ENCODE data around the gene TMEM97.

The TMEM97 gene

DNA sequence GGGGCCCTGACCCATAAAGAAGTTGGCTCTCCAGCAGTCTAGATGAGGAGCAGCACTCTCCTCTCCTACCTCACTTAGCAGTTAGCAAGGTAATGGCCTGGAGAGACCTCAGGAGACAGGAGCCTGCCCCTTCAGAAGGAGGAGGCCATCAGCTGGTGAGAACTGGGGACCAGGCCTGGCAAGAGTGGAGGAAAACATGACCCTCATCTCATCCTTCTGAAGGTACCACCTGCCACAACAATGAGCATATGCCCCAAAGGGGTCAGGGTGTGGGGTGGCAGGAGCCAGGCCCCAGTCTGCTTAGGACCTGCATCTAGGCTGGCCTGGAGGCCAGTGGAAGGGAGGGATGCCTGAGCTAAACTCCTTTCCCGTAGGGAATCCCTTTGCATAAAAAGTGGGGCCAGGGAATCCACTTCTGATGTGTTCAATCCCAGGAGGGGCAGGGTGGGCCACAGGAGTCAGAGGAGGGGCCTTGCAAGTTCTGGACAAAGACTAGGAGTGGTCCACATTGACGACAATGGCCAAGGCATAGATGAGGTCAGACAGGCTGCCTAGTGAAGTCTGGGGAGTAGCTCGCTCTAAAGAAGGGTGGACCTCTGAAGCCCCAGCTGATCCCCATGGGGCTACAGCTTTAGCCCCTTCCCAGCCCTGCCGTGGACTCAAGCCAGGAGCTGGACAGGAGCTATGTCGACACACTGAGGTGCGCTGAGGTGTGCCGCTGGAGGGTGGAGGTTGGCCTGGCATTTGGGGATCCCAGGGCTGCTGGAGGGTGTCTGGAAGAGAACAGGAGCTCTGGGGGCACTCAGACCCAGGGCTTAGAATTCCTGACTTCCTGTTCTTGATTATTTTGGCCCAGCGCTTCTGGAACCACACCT, 45.0 kb downstream of the TMEM97 start:
- Histone ChIP-seq H3K27me3 (ENCODE audit: insufficient read depth, poor library complexity, severe bottlenecking) (no peaks in the 10 kb centered on the region), H3K4me1 (ENCODE audit: insufficient read depth, poor library complexity, severe bottlenecking) (no peaks in the 10 kb centered on the region), H3K27ac (ENCODE audit: poor library complexity, severe bottlenecking) (no peak overlapping the region), H3K36me3 (ENCODE audit: low read depth) (peaks cover 26% of the 10 kb centered on the region), H3K4me3 (ENCODE audit: severe bottlenecking) (no peak overlapping the region), H3K9me3 (ENCODE audit: severe bottlenecking) (no peaks in the 10 kb centered on the region)
- ATAC-seq (ENCODE audit: low read depth): no peak
- no peak for DNase-seq (ENCODE audit: low spot score)
- TF ChIP-seq, protein P1, sequence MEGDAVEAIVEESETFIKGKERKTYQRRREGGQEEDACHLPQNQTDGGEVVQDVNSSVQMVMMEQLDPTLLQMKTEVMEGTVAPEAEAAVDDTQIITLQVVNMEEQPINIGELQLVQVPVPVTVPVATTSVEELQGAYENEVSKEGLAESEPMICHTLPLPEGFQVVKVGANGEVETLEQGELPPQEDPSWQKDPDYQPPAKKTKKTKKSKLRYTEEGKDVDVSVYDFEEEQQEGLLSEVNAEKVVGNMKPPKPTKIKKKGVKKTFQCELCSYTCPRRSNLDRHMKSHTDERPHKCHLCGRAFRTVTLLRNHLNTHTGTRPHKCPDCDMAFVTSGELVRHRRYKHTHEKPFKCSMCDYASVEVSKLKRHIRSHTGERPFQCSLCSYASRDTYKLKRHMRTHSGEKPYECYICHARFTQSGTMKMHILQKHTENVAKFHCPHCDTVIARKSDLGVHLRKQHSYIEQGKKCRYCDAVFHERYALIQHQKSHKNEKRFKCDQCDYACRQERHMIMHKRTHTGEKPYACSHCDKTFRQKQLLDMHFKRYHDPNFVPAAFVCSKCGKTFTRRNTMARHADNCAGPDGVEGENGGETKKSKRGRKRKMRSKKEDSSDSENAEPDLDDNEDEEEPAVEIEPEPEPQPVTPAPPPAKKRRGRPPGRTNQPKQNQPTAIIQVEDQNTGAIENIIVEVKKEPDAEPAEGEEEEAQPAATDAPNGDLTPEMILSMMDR (IDR thresholded peaks at IDR 0.05; ENCODE audit: poor library complexity, severe bottlenecking): no peak

GRCh38 chr17:28364665-28365363, 45.8 kb downstream of the TMEM97 start, which contains the start of gene SEBOX:
Gene SEBOX (minus strand): TSS chr17:28365199. CDS start chr17:28365151, 48 bp downstream.
- peaks cover 21% of the 10 kb centered on the region for H3K36me3 ChIP-seq (ENCODE audit: low read depth)
- H3K9me3 ChIP-seq (ENCODE audit: severe bottlenecking): no peaks in the 10 kb centered on the region
- no peaks in the 10 kb centered on the region for H3K4me1 ChIP-seq (ENCODE audit: insufficient read depth, poor library complexity, severe bottlenecking)
- DNase-seq (ENCODE audit: low spot score) (no peak), ATAC-seq (ENCODE audit: low read depth) (no peak)
- H3K27ac ChIP-seq (ENCODE audit: poor library complexity, severe bottlenecking): no peak within 1 kb of the TSS
- no peak within 1 kb of the TSS for H3K4me3 ChIP-seq (ENCODE audit: severe bottlenecking)
- TF ChIP-seq, protein P1 (IDR thresholded peaks at IDR 0.05; ENCODE audit: poor library complexity, severe bottlenecking): no peak
- H3K27me3 ChIP-seq (ENCODE audit: insufficient read depth, poor library complexity, severe bottlenecking): no peaks in the 10 kb centered on the region

GRCh38 chr17:28365487-28365886, 46.5 kb downstream of the TMEM97 start:
- no peak overlapping the region for H3K4me3 ChIP-seq (ENCODE audit: severe bottlenecking)
- H3K36me3 ChIP-seq (ENCODE audit: low read depth): peaks cover 14% of the 10 kb centered on the region
- no peaks in the 10 kb centered on the region for H3K4me1 ChIP-seq (ENCODE audit: insufficient read depth, poor library complexity, severe bottlenecking)
- no peaks in the 10 kb centered on the region for H3K27me3 ChIP-seq (ENCODE audit: insufficient read depth, poor library complexity, severe bottlenecking)
- DNase-seq (ENCODE audit: low spot score) (no peak), ATAC-seq (ENCODE audit: low read depth) (no peak)
- H3K9me3 ChIP-seq (ENCODE audit: severe bottlenecking): no peaks in the 10 kb centered on the region
- H3K27ac ChIP-seq (ENCODE audit: poor library complexity, severe bottlenecking): no peak overlapping the region
- TF ChIP-seq, protein P1 (IDR thresholded peaks at IDR 0.05; ENCODE audit: poor library complexity, severe bottlenecking): no peak

DNA sequence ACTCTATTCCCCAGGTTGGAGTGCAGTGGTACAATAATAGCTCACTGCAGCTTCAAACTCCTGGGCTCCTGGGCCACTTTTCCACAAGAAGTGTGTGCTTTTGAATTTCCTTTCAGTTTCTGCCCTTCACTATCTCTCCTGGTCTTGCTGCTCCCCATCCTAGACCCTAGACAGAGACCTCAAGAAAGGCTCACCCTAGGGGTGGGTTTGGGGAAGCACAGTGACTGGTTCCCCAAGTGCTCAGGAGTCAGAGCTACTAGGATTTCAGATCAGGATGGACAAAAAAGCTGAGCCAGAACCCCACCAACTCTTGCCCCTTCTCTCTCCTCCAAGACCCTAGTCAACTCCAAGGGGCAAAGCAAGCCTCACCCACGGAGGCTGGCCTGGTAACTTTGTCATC, 47.6 kb downstream of the TMEM97 start:
- Histone ChIP-seq H3K4me3 (ENCODE audit: severe bottlenecking) (no peak overlapping the region), H3K4me1 (ENCODE audit: insufficient read depth, poor library complexity, severe bottlenecking) (peaks cover 6% of the 10 kb centered on the region), H3K9me3 (ENCODE audit: severe bottlenecking) (no peaks in the 10 kb centered on the region), H3K27me3 (ENCODE audit: insufficient read depth, poor library complexity, severe bottlenecking) (no peaks in the 10 kb centered on the region), H3K36me3 (ENCODE audit: low read depth) (peaks cover 3% of the 10 kb centered on the region), H3K27ac (ENCODE audit: poor library complexity, severe bottlenecking) (no peak overlapping the region)
- DNase-seq (ENCODE audit: low spot score) (no peak), ATAC-seq (ENCODE audit: low read depth) (no peak)
- TF ChIP-seq, protein P1 (IDR thresholded peaks at IDR 0.05; ENCODE audit: poor library complexity, severe bottlenecking): no peak

All from RWPE2 (cell line).